Measurements from ENCODE around the gene GRHL1. TPM values are rescaled to one million over a fixed set of nuclear protein-coding genes. Genes with fewer than 3 reads are reported as not detected.
"Not testable (repeated sequence)": the region's sequence is repeated elsewhere in the genome, so short reads cannot be mapped to it uniquely, and the experiment has no call there.

GRHL1 gene
- total RNA-seq, 3 donors from 2014 or later, result 1.1 to 1.3 (median 1.1) TPM

GRCh38 chr2:10022445-10022844, 71.0 kb downstream of the GRHL1 start:
- Mint-ChIP-seq H3K36me3 (ENCODE audit: insufficient read depth) (no peaks in the 10 kb centered on the region), H3K4me1 (ENCODE audit: low read depth) (no peaks in the 10 kb centered on the region), H3K4me3 (no peak overlapping the region), H3K27me3 (ENCODE audit: low read depth) (peaks cover 4% of the 10 kb centered on the region), H3K9me3 (peaks cover under 1% of the 10 kb centered on the region)
- ATAC-seq, result no peak
- DNase-seq, result no peak

GRCh38 chr2:10022966-10023662, 71.6 kb downstream of the GRHL1 start:
- peaks cover 5% of the 10 kb centered on the region for H3K4me1 Mint-ChIP-seq (ENCODE audit: low read depth)
- DNase-seq (no peak), ATAC-seq (no peak)
- H3K4me3 Mint-ChIP-seq, result no peak overlapping the region
- peaks cover 4% of the 10 kb centered on the region for H3K27me3 Mint-ChIP-seq (ENCODE audit: low read depth)
- H3K9me3 Mint-ChIP-seq, result no peaks in the 10 kb centered on the region
- no peaks in the 10 kb centered on the region for H3K36me3 Mint-ChIP-seq (ENCODE audit: insufficient read depth)

GRCh38 chr2:10026940-10027569, 75.6 kb downstream of the GRHL1 start:
- Mint-ChIP-seq H3K4me3 (no peak overlapping the region), H3K4me1 (ENCODE audit: low read depth) (peaks cover 29% of the 10 kb centered on the region), H3K27me3 (ENCODE audit: low read depth) (no peaks in the 10 kb centered on the region), H3K9me3 (no peaks in the 10 kb centered on the region), H3K36me3 (ENCODE audit: insufficient read depth) (no peaks in the 10 kb centered on the region)
- DNase-seq (no peak), ATAC-seq (no peak)

GRCh38 chr2:10027660-10028330, 76.3 kb downstream of the GRHL1 start:
- H3K36me3 Mint-ChIP-seq (ENCODE audit: insufficient read depth), result no peaks in the 10 kb centered on the region
- peaks cover 29% of the 10 kb centered on the region for H3K4me1 Mint-ChIP-seq (ENCODE audit: low read depth)
- H3K4me3 Mint-ChIP-seq, result no peak overlapping the region
- ATAC-seq (no peak), DNase-seq (no peak)
- H3K9me3 Mint-ChIP-seq, result no peaks in the 10 kb centered on the region
- no peaks in the 10 kb centered on the region for H3K27me3 Mint-ChIP-seq (ENCODE audit: low read depth)

GRCh38 chr2:10028407-10028987, 77.0 kb downstream of the GRHL1 start:
- Mint-ChIP-seq H3K4me3 (no peak overlapping the region), H3K27me3 (ENCODE audit: low read depth) (no peaks in the 10 kb centered on the region), H3K4me1 (ENCODE audit: low read depth) (peaks cover 29% of the 10 kb centered on the region), H3K36me3 (ENCODE audit: insufficient read depth) (no peaks in the 10 kb centered on the region), H3K9me3 (no peaks in the 10 kb centered on the region)
- DNase-seq (no peak), ATAC-seq (no peak)

- Mint-ChIP-seq H3K4me3 (peak overlapping the region; percentile 49), H3K27me3 (ENCODE audit: low read depth) (no peaks in the 10 kb centered on the region), H3K4me1 (ENCODE audit: low read depth) (peaks cover 29% of the 10 kb centered on the region), H3K36me3 (ENCODE audit: insufficient read depth) (no peaks in the 10 kb centered on the region), H3K9me3 (no peaks in the 10 kb centered on the region)
- DNase-seq, result peak; percentile 35
- ATAC-seq, result peak; percentile 86
These were observed 77.7 kb downstream of the GRHL1 start for GRCh38 chr2:10028988-10029874.

- H3K4me1 Mint-ChIP-seq (ENCODE audit: low read depth), result peaks cover 31% of the 10 kb centered on the region
- no peaks in the 10 kb centered on the region for H3K9me3 Mint-ChIP-seq
- ATAC-seq, result no peak
- peak overlapping the region; percentile 49 for H3K4me3 Mint-ChIP-seq
- no peaks in the 10 kb centered on the region for H3K36me3 Mint-ChIP-seq (ENCODE audit: insufficient read depth)
- H3K27me3 Mint-ChIP-seq (ENCODE audit: low read depth), result no peaks in the 10 kb centered on the region
- no peak for DNase-seq
These were observed 78.4 kb downstream of the GRHL1 start for GRCh38 chr2:10029875-10030223.

GRCh38 chr2:10030311-10030736, 78.8 kb downstream of the GRHL1 start:
- Mint-ChIP-seq H3K36me3 (ENCODE audit: insufficient read depth) (no peaks in the 10 kb centered on the region), H3K27me3 (ENCODE audit: low read depth) (no peaks in the 10 kb centered on the region), H3K4me1 (ENCODE audit: low read depth) (peaks cover 35% of the 10 kb centered on the region), H3K9me3 (no peaks in the 10 kb centered on the region), H3K4me3 (no peak overlapping the region)
- no peak for DNase-seq
- ATAC-seq, result no peak

GRCh38 chr2:10030798-10031197, 79.3 kb downstream of the GRHL1 start:
- not testable (repeated sequence) for ATAC-seq

GRCh38 chr2:10031886-10032745, 80.6 kb downstream of the GRHL1 start:
- Mint-ChIP-seq H3K4me3 (no peak overlapping the region), H3K36me3 (ENCODE audit: insufficient read depth) (no peaks in the 10 kb centered on the region)
- no peak for DNase-seq

More at GRCh38 chr2:10030798-10031197, 79.3 kb downstream of the GRHL1 start:
- H3K4me3 Mint-ChIP-seq; DNase-seq; H3K9me3 Mint-ChIP-seq; H3K36me3 Mint-ChIP-seq (ENCODE audit: insufficient read depth); H3K27me3 Mint-ChIP-seq (ENCODE audit: low read depth): not testable (repeated sequence)
- H3K4me1 Mint-ChIP-seq (ENCODE audit: low read depth), result peaks cover 39% of the 10 kb centered on the region

GRCh38 chr2:10032746-10033105, 81.2 kb downstream of the GRHL1 start:
- Mint-ChIP-seq H3K36me3 (ENCODE audit: insufficient read depth) (no peaks in the 10 kb centered on the region), H3K27me3 (ENCODE audit: low read depth) (no peaks in the 10 kb centered on the region), H3K4me1 (ENCODE audit: low read depth) (peaks cover 40% of the 10 kb centered on the region), H3K9me3 (no peaks in the 10 kb centered on the region), H3K4me3 (no peak overlapping the region)
- no peak for DNase-seq
- ATAC-seq, result no peak

More at GRCh38 chr2:10031886-10032745, 80.6 kb downstream of the GRHL1 start:
- Mint-ChIP-seq H3K4me1 (ENCODE audit: low read depth) (peaks cover 40% of the 10 kb centered on the region), H3K9me3 (no peaks in the 10 kb centered on the region), H3K27me3 (ENCODE audit: low read depth) (no peaks in the 10 kb centered on the region)
- ATAC-seq, result no peak

- H3K27me3 Mint-ChIP-seq (ENCODE audit: low read depth), result no peaks in the 10 kb centered on the region
- H3K4me1 Mint-ChIP-seq (ENCODE audit: low read depth), result peaks cover 32% of the 10 kb centered on the region
- no peaks in the 10 kb centered on the region for H3K36me3 Mint-ChIP-seq (ENCODE audit: insufficient read depth)
- DNase-seq (no peak), ATAC-seq (no peak)
- H3K9me3 Mint-ChIP-seq, result no peaks in the 10 kb centered on the region
- no peak overlapping the region for H3K4me3 Mint-ChIP-seq
These were observed 81.9 kb downstream of the GRHL1 start for GRCh38 chr2:10033251-10034006.
